ENCODE measurements around the gene UCK1. TPM values are rescaled to one million over a fixed set of nuclear protein-coding genes. Genes with fewer than 3 reads are reported as not detected.

Gene UCK1
- total and polyA plus RNA-seq, 2 of the 13 experiments (the other 11 are each of a cell fraction or from before 2014, with no cell fraction given): 11.0 to 24.1 TPM

GRCh38 chr9:131545003-131545785, 14.1 kb upstream of the UCK1 start, which contains the start of gene PRRT1B (continued):
- TF ChIP-seq ARID4A (CRISPR knock-in tag; IDR thresholded peaks at IDR 0.05; ENCODE audit: borderline replicate concordance) (peak; percentile 83; the same call in 1 of the 2 replicates), ETV6 (CRISPR knock-in tag; conservative IDR thresholded peaks at IDR 0.05) (0 out of 2 replicates have a peak, but pooled peaks have one; percentile 26), ZNF549 (CRISPR knock-in tag; IDR thresholded peaks at IDR 0.05) (no peak), RBFOX2 (IDR thresholded peaks at IDR 0.05; ENCODE audit: low read depth, low read length) (no peak), RORA (CRISPR knock-in tag; IDR thresholded peaks at IDR 0.05) (no peak), NCOA2 (CRISPR knock-in tag; IDR thresholded peaks at IDR 0.05) (0 out of 2 replicates have a peak, but pooled peaks have one; percentile 26), ISX (CRISPR knock-in tag; conservative IDR thresholded peaks at IDR 0.05) (no peak), GZF1 (CRISPR knock-in tag; IDR thresholded peaks at IDR 0.05) (no peak), ZNF44 (CRISPR knock-in tag; IDR thresholded peaks at IDR 0.05) (no peak), ZNF496 (CRISPR knock-in tag; IDR thresholded peaks at IDR 0.05; ENCODE audit: insufficient replicate concordance) (no peak), SUZ12 (IDR thresholded peaks at IDR 0.05; ENCODE audit: low read depth, low read length) (no peak), HOMEZ (CRISPR knock-in tag; IDR thresholded peaks at IDR 0.05; ENCODE audit: low read depth) (no peak), CREB1 (IDR thresholded peaks at IDR 0.05) (no peak), CREB1 (CRISPR knock-in tag; IDR thresholded peaks at IDR 0.05) (no peak), ARNT (IDR thresholded peaks at IDR 0.05) (no peak), ZBTB38 (CRISPR knock-in tag; IDR thresholded peaks at IDR 0.05) (no peak), NFKBIZ (CRISPR knock-in tag; IDR thresholded peaks at IDR 0.05) (no peak), ZNF3 (CRISPR knock-in tag; IDR thresholded peaks at IDR 0.05) (no peak), ZNF619 (CRISPR knock-in tag; IDR thresholded peaks at IDR 0.05) (no peak), ZNF326 (CRISPR knock-in tag; IDR thresholded peaks at IDR 0.05; ENCODE audit: borderline replicate concordance) (no peak), KAT7 (CRISPR knock-in tag; IDR thresholded peaks at IDR 0.05; ENCODE audit: borderline replicate concordance) (no peak), SPEN (CRISPR knock-in tag; IDR thresholded peaks at IDR 0.05; ENCODE audit: low read depth) (peak; percentile 50; the same call in 1 of the 2 replicates), ZNF597 (CRISPR knock-in tag; IDR thresholded peaks at IDR 0.05) (no peak), NR0B2 (CRISPR knock-in tag; IDR thresholded peaks at IDR 0.05) (no peak)

Data from HepG2 (cell line).